HG02798 (cell line): ENCODE data around the gene ACACB.

Source experiments
- ATAC-seq: cut with Tn5 transposase; IDR thresholded peaks from one replicate; pipeline ENCODE4 v1.9.1; 2021; ENCODE audit warnings: mild to moderate bottlenecking; ENCODE audit not compliant: unreplicated experiment, poor library complexity

The ACACB gene

GRCh38 chr12:109201496-109201885 lies 85.1 kb downstream of the ACACB start:
- no peak for ATAC-seq

GRCh38 chr12:109202770-109203169 lies 86.4 kb downstream of the ACACB start:
- no peak for ATAC-seq

GRCh38 chr12:109203480-109203879 lies 87.1 kb downstream of the ACACB start:
- ATAC-seq: no peak

GRCh38 chr12:109209082-109209481 lies 92.7 kb downstream of the ACACB start:
- ATAC-seq: no peak

GRCh38 chr12:109212460-109213115 lies 96.2 kb downstream of the ACACB start:
- no peak for ATAC-seq

- ATAC-seq: no peak
Measured at GRCh38 chr12:109214131-109214530, 97.7 kb downstream of the ACACB start.

DNA sequence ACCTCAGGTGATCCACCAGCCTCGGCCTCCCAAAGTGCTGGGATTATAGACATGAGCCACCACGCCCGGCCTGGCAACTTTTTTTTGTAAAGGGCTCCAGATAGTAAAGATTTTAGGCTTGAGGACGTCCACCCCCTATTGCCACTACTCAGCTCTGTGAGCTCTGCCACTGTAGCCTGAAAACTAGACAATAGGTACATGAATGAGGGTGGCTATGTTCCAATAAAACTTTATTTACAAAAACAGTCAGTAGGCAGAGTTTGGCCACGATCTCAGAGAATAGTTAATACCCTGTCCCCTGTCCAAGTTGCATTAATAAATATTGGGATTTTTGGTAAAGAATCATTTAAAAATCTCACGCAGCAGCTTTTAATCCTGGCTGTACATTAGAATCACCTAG lies 102.6 kb downstream of the ACACB start:
- ATAC-seq: no peak

GRCh38 chr12:109219938-109220337 lies 103.6 kb downstream of the ACACB start:
- ATAC-seq: no peak

DNA sequence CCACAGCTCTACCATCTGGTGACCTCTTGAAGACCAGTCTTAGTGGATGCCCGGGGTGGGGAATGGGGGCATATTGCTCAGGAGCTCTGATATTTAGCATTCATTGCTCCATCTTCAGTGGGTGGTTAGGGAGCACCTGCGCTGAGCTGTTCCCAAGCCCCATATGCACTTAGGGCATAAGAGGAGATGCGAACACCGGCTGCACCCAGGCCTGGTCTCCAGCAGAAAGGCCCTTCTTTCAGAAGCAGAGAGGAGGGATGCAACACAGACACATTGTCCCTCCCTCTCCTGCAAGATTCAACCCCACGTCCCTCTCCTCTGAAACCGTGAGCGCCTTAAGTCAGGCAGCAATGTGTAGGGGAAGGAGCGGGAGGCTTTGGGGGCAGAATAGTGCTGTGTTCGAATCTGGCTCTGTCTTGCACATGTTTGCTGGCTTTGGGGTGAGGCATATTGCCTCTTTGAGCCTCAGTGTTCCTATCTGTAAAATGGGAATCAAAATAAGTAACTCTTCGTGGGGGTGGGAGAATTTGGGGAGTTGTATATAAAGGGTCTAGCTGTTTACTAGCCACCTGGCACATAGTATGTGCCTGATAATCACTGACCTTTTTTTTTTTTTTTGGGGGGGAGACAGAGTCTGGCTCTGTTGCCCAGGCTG lies 105.0 kb downstream of the ACACB start:
- no peak for ATAC-seq

- ATAC-seq: no peak
Measured at GRCh38 chr12:109222062-109222461, 105.7 kb downstream of the ACACB start.

GRCh38 chr12:109222496-109222895 lies 106.1 kb downstream of the ACACB start:
- no peak for ATAC-seq

- no peak for ATAC-seq
Measured at GRCh38 chr12:109223211-109223610, 106.8 kb downstream of the ACACB start.

GRCh38 chr12:109223868-109224267 lies 107.5 kb downstream of the ACACB start:
- ATAC-seq: no peak

- no peak for ATAC-seq
Measured at GRCh38 chr12:109228664-109229063, 112.3 kb downstream of the ACACB start.

GRCh38 chr12:109230193-109230592 lies 113.8 kb downstream of the ACACB start:
- ATAC-seq: no peak

GRCh38 chr12:109232731-109233130 lies 116.3 kb downstream of the ACACB start:
- ATAC-seq: no peak

DNA sequence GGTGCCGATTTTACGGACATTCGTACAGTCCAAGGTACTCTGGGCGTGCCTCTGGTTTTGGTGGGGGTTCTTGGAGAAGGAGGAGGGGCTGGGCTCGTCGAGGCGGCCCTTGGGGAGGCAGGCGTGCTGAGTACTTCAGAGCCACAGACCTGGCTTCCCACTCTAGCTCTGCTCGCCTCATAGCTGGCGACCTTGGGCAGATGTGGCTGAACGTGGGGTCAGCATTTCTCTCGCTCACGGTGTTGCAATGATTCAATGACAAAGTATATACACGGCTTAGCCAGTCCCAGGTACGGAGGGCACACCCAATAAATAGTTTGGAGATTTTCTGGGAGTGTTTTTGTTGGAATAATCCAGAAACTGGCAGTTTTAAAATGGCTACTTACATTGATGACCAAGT lies 117.6 kb downstream of the ACACB start:
- no peak for ATAC-seq

- no peak for ATAC-seq
Measured at GRCh38 chr12:109236257-109236656, 119.9 kb downstream of the ACACB start.

DNA sequence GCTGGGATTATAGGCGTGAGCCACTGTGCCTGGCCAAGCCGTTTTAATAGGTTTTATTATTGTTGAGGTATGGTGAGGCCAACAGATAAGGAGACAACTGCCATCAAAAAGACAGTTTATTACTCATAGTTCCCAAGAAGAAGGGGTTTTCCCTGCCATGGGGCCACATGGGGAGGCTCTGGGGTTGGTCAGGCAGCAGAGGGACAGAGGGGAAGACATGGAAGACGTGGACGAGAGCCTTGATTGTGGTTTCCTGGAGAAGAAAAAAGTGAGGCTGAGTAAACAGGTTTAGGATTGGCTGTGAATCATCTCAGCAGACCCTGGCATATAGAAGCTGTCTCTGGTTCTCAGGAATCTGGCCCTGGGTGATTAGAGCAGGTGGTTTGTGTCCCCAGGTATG lies 122.8 kb downstream of the ACACB start:
- no peak for ATAC-seq

DNA sequence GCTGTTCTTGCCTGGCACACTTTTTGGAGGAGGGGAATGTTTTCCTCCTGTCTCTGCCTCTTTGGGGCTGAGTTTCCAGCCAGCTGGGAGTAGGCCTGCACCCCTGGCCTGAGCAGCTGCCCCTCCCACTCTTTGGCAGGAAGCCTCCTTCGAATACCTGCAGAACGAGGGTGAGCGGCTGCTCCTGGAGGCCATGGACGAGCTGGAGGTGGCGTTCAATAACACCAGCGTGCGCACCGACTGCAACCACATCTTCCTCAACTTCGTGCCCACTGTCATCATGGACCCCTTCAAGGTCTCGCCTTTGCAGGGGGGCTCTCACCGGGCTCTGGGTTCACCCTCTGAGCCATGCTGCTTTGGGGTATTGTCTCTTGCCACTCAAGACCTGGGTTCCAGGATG lies 123.3 kb downstream of the ACACB start:
- ATAC-seq: no peak

- no peak for ATAC-seq
Measured at GRCh38 chr12:109240365-109240764, 124.0 kb downstream of the ACACB start.

- no peak for ATAC-seq
Measured at GRCh38 chr12:109241936-109242335, 125.5 kb downstream of the ACACB start.
